ENCODE measurements around the gene LOXL3.

DNA sequence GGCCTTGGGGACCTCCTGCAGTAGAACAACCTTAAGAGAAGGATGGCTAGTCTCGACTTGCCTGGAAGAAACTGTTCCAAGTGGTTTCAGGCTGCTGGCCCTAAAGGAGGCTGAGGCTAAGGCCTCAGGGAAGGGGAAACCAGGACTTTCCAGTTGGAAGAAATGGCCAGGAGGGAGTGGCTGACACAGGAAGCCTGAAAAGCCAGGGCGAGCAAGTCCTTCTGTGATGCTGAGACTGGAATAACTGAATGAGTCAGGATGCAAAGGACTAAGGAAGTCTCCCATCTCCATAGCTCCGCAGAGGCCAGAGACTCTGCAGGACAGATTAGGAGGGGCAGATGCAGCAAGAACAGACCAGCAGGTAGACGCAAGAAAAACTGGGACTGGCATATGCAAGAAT, 16.6 kb downstream of the LOXL3 start:
- no peak for TF ChIP-seq CTCF (IDR thresholded peaks at IDR 0.05; ENCODE audit: poor library complexity)
- TF ChIP-seq EZH2phosphoT487 (IDR thresholded peaks at IDR 0.05; ENCODE audit: low read depth, severe bottlenecking, unreplicated experiment), result no peak
- no peak for TF ChIP-seq EZH2 (IDR thresholded peaks at IDR 0.05; ENCODE audit: borderline replicate concordance)

Data from hepatocyte (in vitro differentiated cells).